Skeletal muscle cell (primary cell): ENCODE measurements around the gene BHLHE23.
"Not testable (repeated sequence)": the region's sequence is repeated elsewhere in the genome, so short reads cannot be mapped to it uniquely, and the experiment has no call there.

Experiments used
- DNase-seq: peaks from one replicate; pipeline ENCODE4 v3.0.0-alpha.2; 2010; ENCODE audit warnings: low read depth
- H3K4me3 ChIP-seq: 2 replicates; pipeline ENCODE4 v1.5.1; 2011; ENCODE audit warnings: low read depth, mild to moderate bottlenecking, control low read depth, low read length, moderate library complexity

Gene BHLHE23

GRCh38 chr20:62966212-62967148 is 40.3 kb downstream of the BHLHE23 start:
- no peak overlapping the region for H3K4me3 ChIP-seq
- DNase-seq = no peak

- no peak for DNase-seq
- H3K4me3 ChIP-seq = no peak overlapping the region
These were observed 41.4 kb downstream of the BHLHE23 start for GRCh38 chr20:62965363-62965771.

- no peak overlapping the region for H3K4me3 ChIP-seq
- no peak for DNase-seq
These were observed 42.1 kb downstream of the BHLHE23 start for GRCh38 chr20:62964700-62965099.

GRCh38 chr20:62963614-62964397 is 43.0 kb downstream of the BHLHE23 start:
- DNase-seq = no peak
- H3K4me3 ChIP-seq = no peak overlapping the region

GRCh38 chr20:62962891-62963613 is 43.7 kb downstream of the BHLHE23 start:
- DNase-seq = no peak
- no peak overlapping the region for H3K4me3 ChIP-seq

- DNase-seq = no peak
- H3K4me3 ChIP-seq = no peak overlapping the region
These were observed 44.4 kb downstream of the BHLHE23 start for GRCh38 chr20:62962221-62962879.

GRCh38 chr20:62961799-62962198 is 45.0 kb downstream of the BHLHE23 start:
- DNase-seq = no peak
- no peak overlapping the region for H3K4me3 ChIP-seq

- no peak for DNase-seq
- H3K4me3 ChIP-seq = no peak overlapping the region
These were observed 45.4 kb downstream of the BHLHE23 start for GRCh38 chr20:62961310-62961783.

- not testable (repeated sequence) for H3K4me3 ChIP-seq, DNase-seq
These were observed 46.1 kb downstream of the BHLHE23 start for GRCh38 chr20:62960446-62961309.

GRCh38 chr20:62959998-62960436 is 46.7 kb downstream of the BHLHE23 start:
- no peak for DNase-seq
- H3K4me3 ChIP-seq = no peak overlapping the region

- no peak overlapping the region for H3K4me3 ChIP-seq
- no peak for DNase-seq
These were observed 47.4 kb downstream of the BHLHE23 start for GRCh38 chr20:62959101-62959971.

GRCh38 chr20:62958388-62959100 is 48.2 kb downstream of the BHLHE23 start:
- no peak for DNase-seq
- no peak overlapping the region for H3K4me3 ChIP-seq

GRCh38 chr20:62957136-62958117 is 49.3 kb downstream of the BHLHE23 start:
- DNase-seq = no peak
- H3K4me3 ChIP-seq = no peak overlapping the region

- H3K4me3 ChIP-seq = no peak overlapping the region
- no peak for DNase-seq
These were observed 50.2 kb downstream of the BHLHE23 start for GRCh38 chr20:62956387-62957135.
